Inferior parietal cortex (tissue), 1 donor: ENCODE results near the gene CYP2C9.

Experiments
- DNase-seq: peaks from one replicate; pipeline ENCODE4 v3.0.0-alpha.2; 2016; ENCODE audit errors: extremely low spot score

CYP2C9 gene

GRCh38 chr10:95039281-95039680 is 100.8 kb downstream of the CYP2C9 start:
- no peak for DNase-seq
